Endodermal cell (in vitro differentiated cells): ENCODE data around the gene NR1I3. TPM values are rescaled to one million over a fixed set of nuclear protein-coding genes. Genes with fewer than 3 reads are reported as not detected.

Source experiments
- DNase-seq: peaks from one replicate; pipeline ENCODE4 v3.0.0-alpha.2; 2017
- H3K27ac ChIP-seq: 2 replicates; pipeline ENCODE4 v1.5.1; 2013; ENCODE audit warnings: mild to moderate bottlenecking, low read depth, low read length, moderate library complexity
- H3K27me3 ChIP-seq: 2 replicates; pipeline ENCODE4 v1.6.1; 2013; ENCODE audit warnings: mild to moderate bottlenecking, low read length, moderate library complexity; ENCODE audit not compliant: insufficient read depth, control insufficient read depth, poor library complexity, severe bottlenecking
- H3K36me3 ChIP-seq: 2 replicates; pipeline ENCODE4 v1.7.0; 2013; ENCODE audit warnings: mild to moderate bottlenecking, low read length, moderate library complexity; ENCODE audit not compliant: control insufficient read depth, insufficient read depth
- H3K4me1 ChIP-seq: one replicate; pipeline ENCODE4 v1.7.0; 2013; ENCODE audit warnings: low read length; ENCODE audit not compliant: control insufficient read depth, insufficient read depth
- H3K4me3 ChIP-seq: 2 replicates; pipeline ENCODE4 v1.5.1; 2013; ENCODE audit warnings: mild to moderate bottlenecking, low read length, moderate library complexity
- H3K9ac ChIP-seq: 2 replicates; pipeline ENCODE4 v1.6.1; 2013; ENCODE audit warnings: mild to moderate bottlenecking, low read length, moderate library complexity; ENCODE audit not compliant: poor library complexity, severe bottlenecking; ENCODE audit errors: extremely low read depth
- H3K9me3 ChIP-seq: 2 replicates; pipeline ENCODE4 v1.6.1; 2013; ENCODE audit warnings: mild to moderate bottlenecking, low read length, moderate library complexity; ENCODE audit not compliant: control insufficient read depth
- H3K27ac Mint-ChIP-seq: 2 replicates; pipeline ENCODE4 v1.8.0; 2020; ENCODE audit warnings: mixed read lengths
- H3K27me3 Mint-ChIP-seq: 2 replicates; pipeline ENCODE4 v1.8.0; 2021; ENCODE audit warnings: mild to moderate bottlenecking, mixed read lengths; ENCODE audit not compliant: insufficient read depth
- H3K36me3 Mint-ChIP-seq: 2 replicates; pipeline ENCODE4 v1.8.0; 2020; ENCODE audit warnings: low read depth, mixed read lengths
- H3K4me1 Mint-ChIP-seq: 2 replicates; pipeline ENCODE4 v1.8.0; 2020; ENCODE audit warnings: mixed read lengths
- H3K4me3 Mint-ChIP-seq: 2 replicates; pipeline ENCODE4 v1.8.0; 2020; ENCODE audit warnings: mild to moderate bottlenecking, moderate library complexity, mixed read lengths
- H3K9me3 Mint-ChIP-seq: 2 replicates; pipeline ENCODE4 v1.8.0; 2020; ENCODE audit warnings: mild to moderate bottlenecking, mixed read lengths
- CTCF ChIP-seq: fragments of 200-600 bp; sonication (generic); conservative IDR thresholded peaks from 2 replicates; pipeline ENCODE4 v1.5.0; 2021; ENCODE audit warnings: antibody characterized with exemption, mild to moderate bottlenecking
- WGBS, 2 experiments: methylation state at CpG; one replicate each; pipeline versions ENCODE4 v1.1.5 to v1.1.7; 2013; ENCODE audit warnings: missing lambda C conversion rate in 2 of 2, mixed read lengths in 1 of 2; ENCODE audit not compliant: insufficient coverage in 1 of 2, insufficient read length in 1 of 2; 5-methylcytosine and 5-hydroxymethylcytosine counted together
- total RNA-seq, 2 donors: library from RNA; stranded (reverse); fragmentation: NEBNext Ultra II Directional in 1 of 2; extraction: Animal tissue kit (Norgen Biotek cat#: 25700) in 1 of 2; gene quantifications; 2 replicates in 1 of 2; 3 replicates in 1 of 2; pipeline ENCODE4 v1.2.1, GENCODE V29; 2021

The NR1I3 gene
- total RNA-seq, 2 donors from 2014 or later: not detected

DNA sequence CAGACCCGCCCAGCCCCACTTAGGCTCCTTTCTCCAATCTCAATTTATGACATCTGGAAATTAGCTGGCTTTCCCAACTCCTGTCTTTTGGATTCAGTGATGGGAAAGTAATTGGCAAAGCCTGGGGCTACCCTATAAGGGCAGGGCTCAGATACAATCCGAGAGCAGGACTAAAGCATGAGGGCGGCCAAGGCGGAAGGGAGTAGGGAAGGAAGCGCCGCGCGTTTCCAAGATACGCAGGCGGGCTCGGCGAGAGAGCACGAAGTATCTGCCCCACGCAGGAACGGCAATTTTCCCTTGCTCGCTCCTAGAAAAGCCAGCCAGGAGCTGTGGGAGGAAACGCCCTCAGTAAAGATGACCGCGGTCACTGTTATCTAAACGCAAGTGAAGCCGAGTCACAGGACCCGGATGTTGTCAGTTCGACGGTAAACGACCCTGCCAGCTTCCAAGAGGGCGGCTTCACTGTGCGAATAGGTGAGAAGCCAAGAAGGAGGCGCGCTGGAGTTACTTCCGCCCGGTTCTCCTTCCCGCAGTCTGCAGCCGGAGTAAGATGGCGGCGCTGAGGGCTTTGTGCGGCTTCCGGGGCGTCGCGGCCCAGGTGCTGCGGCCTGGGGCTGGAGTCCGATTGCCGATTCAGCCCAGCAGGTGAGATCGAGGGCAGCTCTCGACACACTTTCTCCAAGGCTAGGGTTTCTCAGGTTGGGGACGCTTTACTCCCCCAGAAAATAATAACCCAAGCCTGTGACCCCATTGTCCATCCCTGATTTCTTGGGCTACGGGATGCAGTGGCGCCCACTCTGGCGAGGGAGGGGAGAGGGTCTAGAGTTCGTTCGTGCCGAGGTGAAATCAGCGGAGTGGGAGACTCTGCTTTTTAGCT is 35.9 kb downstream of the NR1I3 start, which contains the start of gene NDUFS2:
Gene NDUFS2 (plus strand): TSS at position 532 of the 877 bp plus-strand sequence. CDS start 19 bp downstream, at position 551.
- Mint-ChIP-seq H3K36me3 (peaks cover 30% of the 10 kb centered on the region), H3K4me1 (peaks cover 44% of the 10 kb centered on the region), H3K27ac (peak within 1 kb of the TSS; percentile 97), H3K4me3 (peak within 1 kb of the TSS; percentile 88), H3K9me3 (no peaks in the 10 kb centered on the region), H3K27me3 (no peaks in the 10 kb centered on the region)
- H3K27me3 ChIP-seq: no peaks in the 10 kb centered on the region
- H3K27ac ChIP-seq: peak within 1 kb of the TSS; percentile 88
- H3K36me3 ChIP-seq: peaks cover 38% of the 10 kb centered on the region
- H3K4me1 ChIP-seq: peaks cover 18% of the 10 kb centered on the region
- peak within 1 kb of the TSS; percentile 93 for H3K9ac ChIP-seq
- WGBS, 2 experiments: 6 to 11% methylated on average over 45 to 53 of the region's 53 CpGs
- TF ChIP-seq CTCF: peak; percentile 61
- DNase-seq: peak; percentile 99
- H3K9me3 ChIP-seq: no peaks in the 10 kb centered on the region
- H3K4me3 ChIP-seq: peak within 1 kb of the TSS; percentile 89

DNA sequence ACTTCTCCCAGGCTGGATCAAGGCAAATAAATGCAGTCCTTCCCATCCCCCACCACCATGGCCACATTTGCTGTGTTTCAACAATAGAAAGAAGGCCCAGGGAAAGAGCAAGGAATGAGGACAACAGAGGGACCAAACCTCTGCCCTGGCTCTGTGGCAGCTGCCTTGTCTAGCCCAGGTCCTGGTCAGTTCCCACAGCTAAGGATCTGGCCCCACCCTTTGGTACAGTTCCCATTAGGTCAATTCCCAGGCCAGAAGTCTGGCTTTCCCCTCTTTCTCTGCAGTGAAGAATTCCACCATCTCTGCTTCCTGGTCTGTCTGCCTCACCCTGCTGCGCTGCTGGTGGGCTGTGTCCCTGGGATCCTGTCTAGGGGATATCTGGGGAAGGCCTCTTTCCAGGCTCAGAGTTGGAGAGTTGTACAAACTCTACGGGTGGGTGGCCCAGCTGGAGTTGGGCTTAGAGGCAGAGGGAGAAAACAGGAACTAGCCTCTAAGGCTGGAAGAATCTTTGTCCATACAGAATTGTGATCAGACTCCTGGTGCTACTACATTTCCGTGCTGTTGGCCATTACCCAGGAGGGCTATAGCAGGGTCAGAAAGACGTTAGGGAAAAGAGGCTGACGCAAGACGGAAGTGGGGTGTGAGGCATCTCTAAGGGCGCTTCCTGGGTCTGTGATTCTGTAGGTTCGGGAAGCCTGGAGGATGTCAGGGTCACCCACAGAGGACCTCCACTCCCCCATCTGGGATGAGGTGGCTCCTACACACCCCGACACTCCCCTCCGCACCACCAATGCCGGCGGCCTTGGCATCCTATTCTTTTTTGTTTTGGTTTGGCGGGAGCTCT is 36.8 kb downstream of the NR1I3 start:
- peak; percentile 63 for DNase-seq
- no peak overlapping the region for H3K9ac ChIP-seq
- TF ChIP-seq CTCF: no peak
- Mint-ChIP-seq H3K9me3 (no peaks in the 10 kb centered on the region), H3K4me3 (peak overlapping the region; percentile 88), H3K4me1 (peaks cover 50% of the 10 kb centered on the region), H3K27me3 (no peaks in the 10 kb centered on the region), H3K27ac (peak overlapping the region; percentile 93), H3K36me3 (peaks cover 21% of the 10 kb centered on the region)
- H3K4me1 ChIP-seq: peaks cover 18% of the 10 kb centered on the region
- no peak overlapping the region for H3K4me3 ChIP-seq
- H3K27me3 ChIP-seq: no peaks in the 10 kb centered on the region
- peaks cover 29% of the 10 kb centered on the region for H3K36me3 ChIP-seq
- no peaks in the 10 kb centered on the region for H3K9me3 ChIP-seq
- WGBS, 2 experiments: 85 to 93% methylated on average over 12 to 13 of the region's 13 CpGs
- H3K27ac ChIP-seq: peak overlapping the region; percentile 88

DNA sequence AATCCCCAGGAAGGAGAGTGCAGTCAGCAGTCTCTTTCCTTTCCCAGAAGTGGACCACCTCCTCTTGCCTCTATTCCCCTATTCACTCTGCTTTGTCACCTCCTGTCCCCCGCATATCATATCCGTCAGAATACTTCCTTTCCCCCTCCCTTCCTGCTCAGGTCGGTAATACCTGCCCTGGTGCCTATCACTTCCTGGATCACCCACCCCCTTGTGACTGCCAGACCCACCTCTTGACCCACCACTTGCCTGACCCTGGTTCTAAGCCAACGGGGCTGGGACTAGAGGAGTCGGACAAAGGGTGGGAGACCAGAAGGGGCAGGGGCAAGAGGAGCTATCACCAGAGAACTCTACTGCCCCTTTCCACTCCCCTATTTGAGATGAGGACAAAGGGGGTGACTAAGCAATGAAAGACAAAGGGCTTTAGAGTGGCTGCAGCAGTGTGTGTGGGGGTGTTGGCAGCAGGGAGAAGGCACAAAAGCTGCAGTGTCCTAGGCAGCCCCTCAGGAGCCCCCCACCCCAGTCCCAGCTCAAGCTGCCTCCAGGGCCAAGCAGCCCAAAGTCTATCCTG is 37.5 kb downstream of the NR1I3 start:
- H3K27me3 ChIP-seq: no peaks in the 10 kb centered on the region
- no peak overlapping the region for H3K4me3 ChIP-seq
- Mint-ChIP-seq H3K9me3 (no peaks in the 10 kb centered on the region), H3K36me3 (peaks cover 19% of the 10 kb centered on the region), H3K4me1 (peaks cover 50% of the 10 kb centered on the region), H3K27ac (peak overlapping the region; percentile 93), H3K4me3 (no peak overlapping the region), H3K27me3 (no peaks in the 10 kb centered on the region)
- DNase-seq: peak; percentile 64
- peaks cover 18% of the 10 kb centered on the region for H3K4me1 ChIP-seq
- H3K9me3 ChIP-seq: no peaks in the 10 kb centered on the region
- peaks cover 22% of the 10 kb centered on the region for H3K36me3 ChIP-seq
- 47 to 74% methylated on average over 3 to 5 of the region's 5 CpGs for WGBS, 2 experiments
- no peak overlapping the region for H3K9ac ChIP-seq
- peak overlapping the region; percentile 70 for H3K27ac ChIP-seq
- TF ChIP-seq CTCF: no peak
